ENCODE measurements around the gene ELP4.

GRCh38 chr11:31818874-31819331, 309.3 kb downstream of the ELP4 start:
- TF ChIP-seq CTCF (IDR thresholded peaks at IDR 0.05) (no peak), POLR2A (IDR thresholded peaks at IDR 0.05) (no peak)
